ENCODE data around the gene HNRNPA1.
"Not testable (repeated sequence)": the region's sequence is repeated elsewhere in the genome, so short reads cannot be mapped to it uniquely, and the experiment has no call there.

The HNRNPA1 gene

DNA sequence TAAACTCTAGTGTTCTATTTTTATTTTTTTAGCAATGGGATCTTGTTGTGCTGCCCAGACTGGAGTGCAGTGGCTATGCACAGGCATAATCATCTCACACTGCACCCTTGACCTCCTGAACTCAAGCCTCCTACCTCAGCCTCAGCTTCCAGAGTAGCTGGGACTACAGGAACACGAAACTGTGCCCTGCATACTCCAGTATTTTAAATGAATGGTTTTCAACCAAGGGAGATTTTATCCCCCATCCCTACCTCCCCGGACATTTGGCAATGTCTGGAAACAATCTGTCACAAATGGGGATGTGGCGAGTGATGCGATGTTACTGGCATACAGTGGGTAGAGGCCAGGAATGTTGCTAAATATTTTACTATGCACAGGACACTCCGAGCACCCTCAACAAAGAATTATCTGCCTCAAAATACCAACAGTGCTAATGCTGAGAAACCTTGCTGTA lies 2.7 kb upstream of the HNRNPA1 start:
- DNase-seq = no peak

DNA sequence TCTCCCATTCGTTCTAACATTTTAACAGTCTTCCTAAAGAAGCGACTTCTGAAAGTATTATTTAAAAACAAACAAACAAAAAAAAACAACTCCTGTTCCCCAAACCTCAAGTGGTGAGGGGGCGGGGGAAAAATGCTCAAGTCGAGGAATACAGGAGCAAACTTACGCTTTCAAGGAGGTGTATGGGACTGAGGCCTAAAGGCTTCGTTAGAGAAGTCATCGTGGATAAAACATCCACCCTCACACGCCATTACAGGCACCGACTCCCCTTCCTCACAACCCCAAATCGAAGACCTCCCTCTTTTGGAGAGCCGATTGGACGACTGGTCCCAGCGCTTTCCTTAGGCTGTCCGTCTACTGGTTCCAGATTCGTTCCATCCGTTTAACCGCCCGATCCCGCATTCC lies 1.3 kb upstream of the HNRNPA1 start:
- no peak for DNase-seq

DNA sequence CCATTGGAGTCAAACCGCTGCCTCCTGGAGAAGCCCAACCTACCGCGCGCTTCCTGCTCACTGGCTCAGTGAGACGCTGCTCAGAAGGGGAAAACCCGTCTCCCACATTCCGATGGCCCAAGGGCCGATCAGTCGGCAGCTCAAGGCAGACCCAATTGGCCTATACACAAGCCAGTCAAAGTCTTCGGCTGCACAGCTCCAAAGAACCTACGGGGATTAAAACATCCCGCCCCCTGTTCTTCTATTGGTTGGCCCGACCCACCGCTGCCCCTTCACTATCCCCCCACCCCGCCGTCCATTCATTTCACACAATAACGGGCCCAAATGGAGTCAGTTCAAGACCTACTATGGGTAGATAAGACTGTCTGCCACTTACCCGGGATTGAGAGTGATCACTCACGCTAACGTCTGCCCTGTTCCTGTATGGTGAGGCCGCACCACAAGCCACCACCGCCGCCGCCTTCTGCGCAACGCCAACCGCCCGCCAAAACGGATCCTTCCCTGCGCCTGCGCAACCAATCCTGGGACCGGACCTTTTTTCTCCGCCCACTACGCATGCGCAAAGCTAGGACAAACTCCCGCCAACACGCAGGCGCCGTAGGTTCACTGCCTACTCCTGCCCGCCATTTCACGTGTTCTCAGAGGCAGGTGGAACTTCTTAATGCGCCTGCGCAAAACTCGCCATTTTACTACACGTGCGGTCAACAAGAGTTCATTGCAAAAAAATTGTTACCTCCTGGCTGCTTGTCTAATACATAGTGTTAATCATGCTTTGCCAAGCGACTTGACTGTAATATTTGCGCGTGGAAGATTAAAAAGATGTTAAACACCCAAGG lies 676 bp upstream of the HNRNPA1 start, which contains the start of gene CBX5:
Gene CBX5, minus strand, starts transcription at position 491 of the 836 bp plus-strand sequence. CDS start 22,472 bp downstream, outside the sequence.
- peak; percentile 99 for DNase-seq

DNA sequence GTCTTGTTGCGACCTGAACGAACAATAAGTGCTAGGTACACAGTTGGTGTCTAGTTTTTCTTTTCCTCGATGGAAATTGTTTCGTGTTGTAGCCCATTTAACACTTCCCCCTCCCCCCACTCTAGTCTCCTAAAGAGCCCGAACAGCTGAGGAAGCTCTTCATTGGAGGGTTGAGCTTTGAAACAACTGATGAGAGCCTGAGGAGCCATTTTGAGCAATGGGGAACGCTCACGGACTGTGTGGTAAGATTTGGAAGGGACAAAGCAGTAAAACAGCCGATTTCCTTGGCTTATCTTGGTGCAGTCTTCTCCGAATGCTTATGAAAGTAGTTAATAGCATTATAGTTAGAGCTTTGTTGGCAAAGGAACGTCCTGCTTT lies 724 bp downstream of the HNRNPA1 start:
- DNase-seq = not testable (repeated sequence)

DNA sequence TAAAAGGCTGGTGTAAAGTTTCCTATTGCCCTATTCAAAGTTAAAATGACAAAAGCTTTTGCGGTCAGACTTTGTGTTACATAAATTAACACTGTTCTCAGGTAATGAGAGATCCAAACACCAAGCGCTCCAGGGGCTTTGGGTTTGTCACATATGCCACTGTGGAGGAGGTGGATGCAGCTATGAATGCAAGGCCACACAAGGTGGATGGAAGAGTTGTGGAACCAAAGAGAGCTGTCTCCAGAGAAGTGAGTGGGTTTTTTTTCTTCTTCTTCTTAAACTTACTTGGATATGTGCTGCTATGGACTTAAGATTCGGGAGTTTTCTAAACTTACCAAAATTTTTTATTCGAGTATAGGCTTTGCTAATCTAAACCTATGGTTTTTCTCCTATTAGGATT lies 1.2 kb downstream of the HNRNPA1 start:
- not testable (repeated sequence) for DNase-seq

DNA sequence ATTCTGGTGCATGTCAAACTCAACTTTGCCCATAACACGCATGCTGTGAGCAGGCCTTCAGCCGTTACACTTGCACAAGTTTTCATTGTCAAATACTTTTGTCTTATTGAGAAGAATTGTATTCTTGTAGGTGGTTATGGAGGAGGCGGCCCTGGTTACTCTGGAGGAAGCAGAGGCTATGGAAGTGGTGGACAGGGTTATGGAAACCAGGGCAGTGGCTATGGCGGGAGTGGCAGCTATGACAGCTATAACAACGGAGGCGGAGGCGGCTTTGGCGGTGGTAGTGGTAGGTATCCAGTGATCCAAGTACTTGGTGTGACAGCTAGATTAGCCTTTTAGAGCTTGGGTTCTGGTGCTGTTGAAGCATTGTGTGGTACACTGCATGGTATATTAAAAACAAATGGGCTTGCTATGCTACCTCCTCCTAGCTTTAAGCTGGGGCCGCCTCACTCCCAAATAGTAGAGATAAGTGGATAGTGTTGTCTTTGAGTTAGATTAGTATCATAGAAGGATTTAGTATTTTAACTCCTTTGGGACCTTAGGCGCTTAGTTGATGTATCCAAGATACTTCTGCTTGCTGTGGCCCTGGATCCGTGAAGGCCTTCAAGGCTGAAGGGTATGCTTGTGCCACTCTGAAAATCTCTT lies 2.5 kb downstream of the HNRNPA1 start:
- DNase-seq = no peak

DNA sequence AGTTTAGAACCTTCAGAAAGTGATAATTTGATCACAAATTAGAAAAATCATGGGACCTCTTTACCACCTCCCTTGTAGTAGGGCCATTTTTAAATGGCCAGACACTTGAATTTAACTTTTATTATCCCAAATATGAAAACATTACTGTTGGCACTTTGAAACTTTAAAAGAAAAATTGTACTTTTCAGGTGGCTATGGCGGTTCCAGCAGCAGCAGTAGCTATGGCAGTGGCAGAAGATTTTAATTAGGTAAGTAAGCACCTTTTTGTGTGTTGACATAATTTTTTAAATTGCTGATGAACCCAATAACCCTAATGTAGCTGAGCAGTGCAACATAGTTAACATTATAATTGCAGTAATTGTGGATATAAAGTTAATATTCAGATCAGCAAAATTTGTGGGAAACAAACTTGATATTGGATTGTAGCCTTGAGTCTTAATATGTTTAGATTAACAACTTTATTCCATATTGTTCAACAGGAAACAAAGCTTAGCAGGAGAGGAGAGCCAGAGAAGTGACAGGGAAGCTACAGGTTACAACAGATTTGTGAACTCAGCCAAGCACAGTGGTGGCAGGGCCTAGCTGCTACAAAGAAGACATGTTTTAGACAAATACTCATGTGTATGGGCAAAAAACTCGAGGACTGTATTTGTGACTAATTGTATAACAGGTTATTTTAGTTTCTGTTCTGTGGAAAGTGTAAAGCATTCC lies 3.7 kb downstream of the HNRNPA1 start:
- DNase-seq = not testable (repeated sequence)

DNA sequence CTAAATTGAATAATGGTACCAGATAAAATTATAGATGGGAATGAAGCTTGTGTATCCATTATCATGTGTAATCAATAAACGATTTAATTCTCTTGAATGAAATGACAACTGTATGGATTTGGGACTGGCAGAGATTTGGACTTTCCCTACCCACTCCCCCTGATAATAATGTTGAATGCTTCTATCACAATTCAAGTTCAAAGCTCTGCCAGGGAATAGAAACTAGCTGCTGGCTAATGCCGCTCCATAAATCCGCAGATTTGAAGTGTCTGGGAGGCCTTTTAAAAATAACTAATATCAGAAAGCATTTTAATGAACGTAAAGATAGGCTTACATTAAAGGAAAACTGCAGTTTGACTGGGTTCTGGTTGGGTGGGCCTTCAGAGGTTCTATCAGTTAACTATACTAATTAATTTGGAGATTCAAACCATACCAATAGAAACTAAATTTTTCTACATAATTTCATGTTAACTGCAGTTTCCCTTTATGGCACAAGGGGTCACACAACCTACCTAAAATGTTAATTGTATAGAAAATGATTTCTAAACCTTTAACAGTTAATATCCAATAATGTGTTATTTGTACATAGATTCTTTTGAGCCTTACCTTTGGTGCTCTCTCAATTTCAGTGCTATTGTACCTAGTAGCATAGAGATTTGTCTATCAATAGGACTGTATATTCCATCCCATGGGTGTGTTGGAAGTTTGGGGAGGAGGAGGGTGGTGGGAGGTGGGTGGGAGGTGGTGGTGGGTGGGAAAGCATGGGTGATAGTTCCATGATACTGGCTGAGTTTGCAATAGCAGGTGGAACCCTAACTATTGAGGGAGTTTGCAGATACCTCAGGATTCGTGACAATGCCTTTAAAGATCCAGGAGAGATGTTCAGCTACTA lies 4.9 kb downstream of the HNRNPA1 start:
- no peak for DNase-seq

DNA sequence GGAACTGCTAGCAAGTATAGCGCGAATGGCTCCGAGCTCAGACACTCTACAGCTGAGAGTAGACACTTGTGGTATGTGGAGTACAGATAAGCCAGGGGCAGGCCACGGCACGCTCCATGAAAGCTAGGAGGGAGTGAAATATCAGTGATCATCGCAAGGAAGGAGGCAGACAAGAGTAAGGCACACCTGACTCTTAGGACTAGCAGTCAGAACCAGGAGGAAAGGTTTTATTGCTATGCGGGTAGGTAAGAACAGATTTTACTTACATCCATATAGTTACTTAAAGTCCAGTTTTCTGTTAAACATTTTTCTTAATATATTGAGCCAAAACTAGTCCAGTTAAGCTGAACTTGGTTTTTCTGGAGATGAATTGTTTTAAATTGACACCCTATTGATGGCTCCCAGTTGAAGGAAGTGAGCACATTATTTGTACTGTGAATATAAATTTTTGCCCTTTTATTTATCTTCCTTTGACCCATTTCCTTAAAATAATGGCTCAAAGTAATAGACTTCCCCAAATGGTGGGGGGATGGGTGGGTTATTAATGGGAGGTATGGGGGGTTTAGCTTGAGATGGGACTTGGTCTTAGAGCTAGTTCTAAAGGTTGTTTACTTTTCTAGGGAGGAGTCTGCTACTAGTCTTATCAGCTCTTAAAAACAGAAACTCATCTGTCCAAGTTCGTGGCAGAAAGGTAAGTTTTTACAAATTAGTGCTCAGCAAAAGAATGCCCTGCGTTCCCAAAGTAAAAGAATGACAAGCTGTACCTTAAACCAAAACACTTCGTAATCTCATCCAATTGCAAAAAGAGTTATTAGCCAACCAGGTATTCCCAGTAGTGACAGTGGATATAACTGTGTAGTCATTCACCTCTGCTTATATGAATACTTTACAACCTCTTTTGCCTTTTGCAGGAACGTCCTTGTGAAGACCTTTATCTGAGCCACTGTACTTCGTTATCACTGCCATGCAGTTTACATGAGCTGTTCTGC lies 5.8 kb downstream of the HNRNPA1 start:
- DNase-seq = no peak

DNA sequence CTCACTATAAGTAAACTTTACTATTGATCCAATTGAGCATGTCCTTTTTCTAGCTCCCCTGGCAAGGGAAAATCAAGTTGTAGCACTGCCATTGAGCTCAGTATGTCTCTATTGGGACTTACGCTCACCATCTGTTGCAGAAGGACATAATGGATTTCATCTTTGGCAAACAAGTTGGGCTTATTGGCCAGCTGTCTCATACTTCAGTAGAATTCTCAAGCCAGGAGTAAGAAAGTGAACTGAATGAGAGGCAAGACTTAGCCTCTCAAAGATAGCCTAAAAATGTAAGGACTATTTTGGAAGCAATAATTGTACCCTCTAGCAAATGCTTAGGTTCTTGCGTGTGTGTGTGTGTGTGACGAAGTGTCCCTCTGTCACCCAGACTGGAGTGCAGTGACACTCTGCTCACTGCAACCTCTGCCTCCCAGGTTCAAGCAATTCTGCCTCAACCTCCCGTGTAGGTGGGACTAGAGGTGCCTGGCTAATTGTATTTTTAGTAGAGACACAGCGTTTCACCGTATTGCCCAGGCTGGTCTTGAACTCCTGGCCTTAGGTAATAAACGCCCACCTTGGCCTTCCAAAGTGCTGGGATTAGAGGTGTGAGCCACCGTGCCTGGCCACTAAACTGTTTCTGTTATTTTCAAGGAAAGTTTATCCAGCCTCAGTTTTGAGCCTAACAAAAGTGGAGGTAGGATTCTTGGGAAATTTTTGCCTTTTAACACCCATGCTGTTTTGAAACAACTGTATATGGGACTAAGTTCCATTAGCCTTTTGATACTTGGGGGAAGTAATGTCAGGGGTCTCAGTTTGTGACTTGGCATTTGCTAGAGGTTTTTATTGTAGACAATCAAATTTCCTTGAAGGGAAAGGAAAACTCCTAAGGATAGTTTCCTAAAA lies 7.0 kb downstream of the HNRNPA1 start:
- DNase-seq = no peak

DNA sequence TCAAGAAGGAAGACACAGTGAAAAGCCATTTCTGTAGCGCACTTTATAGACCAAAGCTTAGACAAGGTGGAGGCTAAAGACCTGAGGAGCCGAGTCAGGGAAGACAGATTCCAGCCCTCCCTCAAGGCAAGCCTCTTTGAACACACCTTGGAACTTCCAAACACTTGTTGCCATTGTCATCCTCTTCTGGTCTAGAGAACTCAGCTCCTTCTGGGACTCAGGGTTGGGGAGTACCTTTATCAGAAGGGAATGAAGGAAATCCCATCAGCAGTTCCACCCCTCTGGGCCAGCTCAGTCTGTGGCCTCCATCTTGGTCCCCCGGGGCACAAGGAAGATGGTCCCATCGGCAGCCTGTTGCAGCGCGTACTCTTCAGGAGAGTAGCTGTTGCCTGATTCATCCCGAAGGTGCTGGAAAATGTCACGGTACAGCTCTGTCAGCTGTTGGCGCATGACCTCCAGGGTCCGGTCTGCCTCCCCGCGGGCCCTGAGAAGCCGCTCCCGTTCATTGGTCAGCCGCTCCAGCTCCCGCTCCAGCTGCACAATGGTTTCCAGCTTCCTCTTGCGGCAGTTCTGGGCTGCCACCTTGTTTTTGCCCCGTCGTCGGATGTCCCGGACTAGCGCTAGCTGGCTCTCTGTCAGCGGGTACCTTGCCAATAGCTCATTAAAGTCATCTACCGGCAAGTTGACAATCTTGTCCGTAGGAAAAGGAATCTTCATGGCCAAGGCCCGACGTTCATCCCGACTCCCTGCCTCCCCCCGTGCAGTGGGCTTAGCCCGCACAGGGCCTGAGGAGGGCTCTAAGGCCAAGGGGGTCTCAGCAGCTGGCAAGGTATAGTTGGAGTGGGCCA lies 11.8 kb downstream of the HNRNPA1 start:
- DNase-seq = no peak

DNA sequence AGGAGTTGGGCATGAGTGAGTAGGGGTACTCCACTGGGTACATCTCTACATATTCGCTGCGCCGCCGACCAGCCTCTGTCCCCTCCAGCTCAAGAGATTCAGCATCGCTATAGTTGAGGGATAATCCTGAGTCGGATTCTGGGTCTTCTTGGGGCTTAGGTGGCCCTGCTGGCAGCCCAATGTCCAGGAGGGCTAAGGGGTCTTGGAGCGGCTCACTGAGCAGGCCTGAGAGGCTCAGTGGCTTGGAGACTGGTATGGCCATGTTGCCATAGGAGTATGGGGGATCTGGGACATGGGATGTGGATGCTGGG lies 12.4 kb downstream of the HNRNPA1 start:
- DNase-seq = no peak

DNA sequence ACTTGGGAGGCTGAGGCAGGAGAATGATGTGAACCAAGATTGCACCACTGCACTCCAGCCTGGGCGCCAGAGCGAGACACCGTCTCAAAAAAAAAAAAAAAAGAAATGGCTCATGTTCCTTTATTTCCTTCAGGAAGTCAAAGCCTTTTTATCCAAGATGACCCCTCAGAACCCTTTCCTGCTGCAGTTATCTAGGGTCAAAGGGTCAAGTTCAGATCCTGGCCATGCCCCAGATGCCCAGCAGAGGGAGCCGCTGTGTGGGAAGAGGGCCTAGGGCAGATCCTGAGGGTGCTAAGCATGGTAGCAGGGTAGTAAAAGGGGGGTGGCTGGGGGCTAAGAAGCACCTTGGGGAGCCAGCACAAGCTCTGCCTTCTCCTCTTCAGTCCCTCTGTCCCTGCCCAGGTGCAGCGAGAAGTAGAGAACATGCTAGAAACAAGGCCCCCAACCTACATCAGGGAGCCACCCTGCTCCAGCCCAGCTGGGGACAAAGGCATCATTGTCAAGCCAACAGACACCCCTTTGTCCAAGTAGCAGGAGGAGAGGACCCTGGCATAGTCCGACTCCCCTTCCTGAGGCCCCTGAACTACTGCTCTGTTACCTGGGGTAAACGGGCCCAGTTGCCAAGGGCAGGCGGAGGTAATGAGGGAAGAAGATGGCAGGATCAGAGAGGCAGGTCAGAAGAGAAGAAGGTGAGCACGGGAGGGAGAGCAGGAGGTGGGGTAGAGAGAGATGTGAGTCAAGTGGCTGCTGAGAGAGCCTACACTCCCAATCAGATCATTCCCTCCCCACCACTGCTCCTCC lies 13.8 kb downstream of the HNRNPA1 start:
- peak; percentile 36 for DNase-seq

DNA sequence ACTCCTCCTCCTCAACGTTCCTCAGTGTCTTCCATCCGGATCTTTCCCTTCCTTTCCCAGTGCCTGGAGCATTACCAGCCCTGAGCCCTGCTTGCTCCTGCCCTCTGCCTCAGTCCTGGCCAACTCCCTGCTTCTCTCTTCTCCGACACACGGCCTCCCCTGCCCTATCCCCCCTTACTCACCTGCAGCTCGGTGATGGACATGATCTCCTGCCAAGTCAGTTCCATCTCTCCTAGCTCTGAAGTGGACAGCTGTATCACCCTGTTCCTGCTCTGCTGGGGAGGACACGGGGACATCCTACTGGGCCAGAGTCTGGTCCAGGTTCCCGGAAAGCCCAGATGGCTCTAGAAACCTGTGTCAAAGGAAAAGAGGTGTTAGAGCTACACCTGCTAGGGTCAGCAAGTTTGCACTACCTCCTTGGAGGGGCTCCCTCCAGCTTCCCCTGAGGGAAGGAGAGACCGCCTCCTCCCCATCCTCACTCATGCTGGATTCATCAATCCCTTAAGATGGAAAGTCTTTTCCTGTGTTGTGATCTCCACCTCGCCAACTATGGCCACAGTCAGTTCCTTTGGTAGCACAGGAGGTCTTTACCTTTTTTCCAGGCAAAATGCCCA lies 14.5 kb downstream of the HNRNPA1 start:
- DNase-seq = no peak

DNA sequence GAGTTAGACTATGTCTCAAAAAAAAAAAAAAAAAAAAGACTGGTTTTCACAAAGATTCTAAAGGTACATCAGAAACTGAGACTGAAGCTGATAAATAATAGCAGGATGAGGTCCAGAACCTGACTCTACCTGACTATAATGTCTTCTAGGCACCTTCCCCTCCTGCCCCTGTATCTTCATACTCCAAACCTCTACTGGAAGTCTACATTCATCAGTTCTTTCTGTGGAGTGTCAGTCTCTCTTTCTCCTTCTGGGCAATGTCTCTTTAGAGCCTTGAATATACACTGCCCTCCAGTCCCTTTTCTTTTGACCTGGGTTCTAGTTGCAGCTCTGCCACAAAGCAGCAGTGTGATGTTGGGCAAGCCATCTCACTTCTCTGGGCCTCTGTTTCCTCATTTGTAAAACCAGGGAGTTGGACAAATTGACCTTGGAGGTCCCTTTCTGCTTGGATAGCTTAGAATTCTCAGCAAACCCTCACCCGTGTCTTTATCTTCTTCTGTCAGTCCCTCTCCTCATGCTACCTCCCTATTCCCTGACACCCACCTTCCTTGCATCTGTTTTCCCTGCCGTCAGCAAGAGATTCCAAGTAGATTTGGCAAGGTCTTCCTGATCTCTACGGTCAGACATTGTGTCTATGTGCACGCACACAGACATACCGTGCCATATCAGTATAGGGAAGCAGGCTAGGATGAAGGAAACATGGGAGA lies 16.0 kb downstream of the HNRNPA1 start:
- no peak for DNase-seq

DNA sequence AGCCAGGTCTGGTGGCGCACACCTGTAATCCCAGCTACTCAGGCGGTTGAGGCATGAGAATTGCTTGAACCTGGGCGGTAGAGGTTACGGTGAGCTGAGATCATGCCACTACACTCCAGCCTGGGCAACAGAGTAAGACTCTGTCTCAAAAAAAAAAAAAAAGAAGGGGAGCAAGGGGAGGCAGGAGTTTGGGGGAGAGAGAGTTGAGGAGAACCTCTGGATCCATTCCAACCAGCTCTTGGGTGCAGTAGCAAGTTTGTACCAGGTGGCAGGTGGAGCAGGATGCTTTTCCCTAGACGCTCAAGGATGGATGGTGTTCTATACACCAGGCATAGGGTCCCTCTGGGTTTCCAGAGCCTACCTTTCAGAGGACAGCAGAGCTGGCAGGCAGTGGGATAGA lies 18.4 kb downstream of the HNRNPA1 start:
- no peak for DNase-seq

DNA sequence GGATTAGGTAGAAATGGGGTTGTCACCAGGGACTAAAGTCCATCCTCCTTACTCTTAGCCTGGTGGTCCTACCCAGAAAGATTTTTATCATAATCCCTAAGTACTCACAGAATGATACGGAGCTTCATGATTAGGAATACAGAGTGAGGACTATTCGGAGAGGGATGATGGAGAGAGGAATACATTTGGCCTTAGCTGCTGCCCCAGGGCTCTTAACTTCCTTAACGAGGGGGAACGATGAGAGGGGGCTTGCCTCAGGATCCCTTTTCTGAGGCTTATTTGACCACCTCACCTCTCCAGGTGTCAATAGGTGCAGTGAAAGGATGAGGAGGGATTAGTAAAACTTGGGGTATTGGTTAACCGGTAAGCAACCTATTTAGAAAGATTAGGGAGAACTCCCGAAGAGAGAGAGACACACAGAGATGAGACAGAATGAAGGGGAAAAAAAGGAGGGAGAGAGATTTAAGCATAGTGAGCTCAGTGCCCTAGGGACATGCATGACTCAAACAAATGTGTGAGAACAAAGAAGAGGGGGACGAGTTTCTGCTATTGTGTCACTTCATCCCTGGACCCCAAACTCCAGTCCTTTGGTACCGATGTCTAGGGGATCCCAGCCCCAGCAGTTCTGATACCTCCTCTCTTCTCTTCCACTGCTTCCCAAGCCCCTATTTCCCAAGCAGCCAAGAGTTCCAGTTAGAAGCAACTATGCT lies 19.1 kb downstream of the HNRNPA1 start:
- no peak for DNase-seq

Data from COR-L47 (cell line).